Measurements from ENCODE around the gene ICA1. TPM values are rescaled to one million over a fixed set of nuclear protein-coding genes. Genes with fewer than 3 reads are reported as not detected.

Gene ICA1
- total and polyA plus RNA-seq, 2 donors (not counting 3 experiments of a cell fraction or from before 2014, with no cell fraction given): 19.0 to 47.1 TPM

DNA sequence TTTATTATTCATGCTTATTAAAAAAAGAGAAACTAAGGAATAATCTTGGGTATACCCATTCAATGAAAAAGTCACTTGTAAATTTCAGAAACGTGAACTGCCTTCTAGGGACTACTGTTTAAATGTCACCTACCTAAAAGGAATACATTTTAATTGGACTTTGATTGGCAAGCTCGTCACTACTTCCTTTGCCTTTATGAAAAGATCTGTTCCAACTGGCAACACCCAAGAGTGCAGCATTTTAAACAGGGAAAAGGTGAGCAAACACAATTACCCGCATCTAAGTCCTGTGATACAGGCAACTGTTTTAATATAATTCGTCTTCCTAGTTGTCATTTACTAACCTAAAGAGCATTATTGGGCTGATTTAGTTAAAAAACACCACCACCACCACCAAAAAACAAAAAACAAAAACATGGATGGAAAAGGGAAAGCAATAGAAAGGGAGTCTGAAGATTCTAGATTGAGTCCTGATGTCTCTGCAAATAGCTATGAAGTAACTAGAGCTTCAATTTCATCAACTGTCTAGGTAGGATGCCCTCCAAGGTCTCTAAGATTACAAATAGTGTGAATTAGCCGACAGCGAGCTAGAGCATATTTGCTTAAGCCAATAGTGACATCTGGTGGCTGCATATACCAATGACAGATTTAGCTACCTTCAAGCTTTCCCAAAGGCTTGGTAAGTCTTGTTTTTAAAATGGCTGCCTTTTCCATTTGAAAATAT lies 33.8 kb upstream of the ICA1 start:
- ChIA-PET POLR2A (no interaction called here), CTCF (interaction anchor here (0.6 to 2.8 kb wide), 50 partner anchors 9 to 1196 kb away, joined by 3 to 51 read pairs (median 6); partner anchors contain the start of genes ICA1 and UMAD1)
- H3K36me3 ChIP-seq (ENCODE audit: control insufficient read depth in 2 of 2, extremely low read depth in 1 of 2, insufficient read depth in 2 of 2, low read length in 2 of 2): no peaks in the 10 kb centered on the region
- dilution Hi-C loops (cut with MboI; ENCODE audit: extremely low pct_ligation_motif_present, low sequenced_read_pairs): no loop called here
- H3K27me3 ChIP-seq (ENCODE audit: control insufficient read depth in 2 of 2, insufficient read depth in 2 of 2, low read length in 2 of 2): peaks cover 3 to 8% of the 10 kb centered on the region in 2 experiments
- H3K9ac ChIP-seq (replicated peaks; ENCODE audit: extremely low read depth, insufficient read depth, low read length): no peak overlapping the region
- no peak overlapping the region for H3K4me3 ChIP-seq (replicated peaks in 1 of 3; ENCODE audit: insufficient read depth in 1 of 3, low read depth in 1 of 3, low read length in 3 of 3)
- no peak overlapping the region for H3K27ac ChIP-seq (ENCODE audit: insufficient read depth, low read depth, low read length)
- BruUV-seq (replicated peaks): no TSS peak
- peak; percentile 78 for DNase-seq (ENCODE audit: low read depth, low spot score)
- no peak overlapping the region for H3K4me2 ChIP-seq (ENCODE audit: insufficient read depth, low read length)
- no peaks in the 10 kb centered on the region for H3K4me1 ChIP-seq (ENCODE audit: control insufficient read depth, extremely low read depth, insufficient read depth, low read length)
- no peak overlapping the region for H2AFZ ChIP-seq (ENCODE audit: low read depth, low read length)
- no peaks in the 10 kb centered on the region for H3K79me2 ChIP-seq (ENCODE audit: control insufficient read depth, insufficient read depth, low read length)
- H4K20me1 ChIP-seq (replicated peaks; ENCODE audit: control insufficient read depth, extremely low read depth, insufficient read depth, low read length): no peaks in the 10 kb centered on the region
- no peaks in the 10 kb centered on the region for H3K9me1 ChIP-seq (replicated peaks; ENCODE audit: control insufficient read depth, extremely low read depth, insufficient read depth, low read length)
- H3K9me3 ChIP-seq (replicated peaks; ENCODE audit: control insufficient read depth, insufficient read depth, low read length): no peaks in the 10 kb centered on the region
- FAIRE-seq: peak; percentile 67
- intact Hi-C loops (cut with micrococcal nuclease): loop anchor here (1.0 to 10.0 kb wide), 10 partner anchors 78 to 1328 kb away; no protein-coding TSS in a partner anchor
- TF ChIP-seq, protein P1, sequence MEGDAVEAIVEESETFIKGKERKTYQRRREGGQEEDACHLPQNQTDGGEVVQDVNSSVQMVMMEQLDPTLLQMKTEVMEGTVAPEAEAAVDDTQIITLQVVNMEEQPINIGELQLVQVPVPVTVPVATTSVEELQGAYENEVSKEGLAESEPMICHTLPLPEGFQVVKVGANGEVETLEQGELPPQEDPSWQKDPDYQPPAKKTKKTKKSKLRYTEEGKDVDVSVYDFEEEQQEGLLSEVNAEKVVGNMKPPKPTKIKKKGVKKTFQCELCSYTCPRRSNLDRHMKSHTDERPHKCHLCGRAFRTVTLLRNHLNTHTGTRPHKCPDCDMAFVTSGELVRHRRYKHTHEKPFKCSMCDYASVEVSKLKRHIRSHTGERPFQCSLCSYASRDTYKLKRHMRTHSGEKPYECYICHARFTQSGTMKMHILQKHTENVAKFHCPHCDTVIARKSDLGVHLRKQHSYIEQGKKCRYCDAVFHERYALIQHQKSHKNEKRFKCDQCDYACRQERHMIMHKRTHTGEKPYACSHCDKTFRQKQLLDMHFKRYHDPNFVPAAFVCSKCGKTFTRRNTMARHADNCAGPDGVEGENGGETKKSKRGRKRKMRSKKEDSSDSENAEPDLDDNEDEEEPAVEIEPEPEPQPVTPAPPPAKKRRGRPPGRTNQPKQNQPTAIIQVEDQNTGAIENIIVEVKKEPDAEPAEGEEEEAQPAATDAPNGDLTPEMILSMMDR (IDR thresholded peaks at IDR 0.05; ENCODE audit: extremely low read depth in 1 of 2, insufficient read depth in 1 of 2, low read depth in 1 of 2, low read length in 2 of 2): peak; percentile 56 to 64
- TF ChIP-seq FOS (IDR thresholded peaks at IDR 0.05; ENCODE audit: borderline replicate concordance, insufficient read depth, low read length) (no peak), EZH2 (IDR thresholded peaks at IDR 0.05; ENCODE audit: borderline replicate concordance, low read depth, low read length, severe bottlenecking) (no peak), GATA2 (IDR thresholded peaks at IDR 0.05; ENCODE audit: insufficient read depth, insufficient read length, low read depth, low read length) (no peak)

Data from endothelial cell of umbilical vein (primary cell).